K562 (cell line): ENCODE results near the gene SPATA31D1. TPM values are rescaled to one million over a fixed set of nuclear protein-coding genes. Genes with fewer than 3 reads are reported as not detected.

Experiments
- HMG20A ChIP-seq: fragments of 450-650 bp; formaldehyde crosslinking; conservative IDR thresholded peaks from 2 replicates; pipeline ENCODE4 v1.4.0; 2020; ENCODE audit warnings: mild to moderate bottlenecking, mixed read lengths
- NCOA2 ChIP-seq, 2 experiments: fragments of 450-650 bp; IDR thresholded peaks; 2 replicates each; pipeline ENCODE4 v1.6.1; 2018; ENCODE audit warnings: mild to moderate bottlenecking in 2 of 2, moderate library complexity in 1 of 2; ENCODE audit not compliant: partially characterized antibody in 2 of 2
- PHF21A ChIP-seq: fragments of 450-650 bp; IDR thresholded peaks from 2 replicates; pipeline ENCODE4 v1.6.1; 2017; ENCODE audit warnings: low read depth, borderline replicate concordance
- PHF8 ChIP-seq: fragments of 200-600 bp; sonication (generic); IDR thresholded peaks from 2 replicates; pipeline ENCODE4 v1.6.1; 2012; ENCODE audit warnings: mixed run types, mild to moderate bottlenecking, inconsistent platforms, low read length, moderate library complexity, borderline replicate concordance
- RCOR1 ChIP-seq, 2 experiments: IDR thresholded peaks; 2 replicates each; pipeline ENCODE4 v1.6.1; 2012; ENCODE audit warnings: low read depth in 2 of 2, low read length in 2 of 2, borderline replicate concordance in 1 of 2, improper control_type of control experiment in 1 of 2
- STAT6 ChIP-seq: sonication (generic); formaldehyde crosslinking; IDR thresholded peaks from 2 replicates; pipeline ENCODE4 v1.8.1; 2023; ENCODE audit warnings: mild to moderate bottlenecking, missing genetic modification reagents
- TBL1XR1 ChIP-seq, 2 experiments: IDR thresholded peaks; 2 replicates each; pipeline ENCODE4 v1.6.1; 2012; ENCODE audit warnings: improper control_type of control experiment in 2 of 2, low read length in 2 of 2, mild to moderate bottlenecking in 1 of 2
- THAP7 ChIP-seq: fragments of 250-450 bp; sonication (Bioruptor Pico); IDR thresholded peaks from 2 replicates; pipeline ENCODE4 v1.5.0; 2021
- ZNF668 ChIP-seq: fragments of 250-450 bp; sonication (Bioruptor Pico); IDR thresholded peaks from 2 replicates; pipeline ENCODE4 v1.8.0; 2022; ENCODE audit warnings: mild to moderate bottlenecking, inconsistent platforms
- polyA plus RNA-seq, 8 experiments: library from polyadenylated mRNA; depleted of rRNA in 4 of 8; stranded (reverse) in 5 of 8; unstranded in 3 of 8; fragments of >200 nt; fragmentation: Nextera tagmentation in 2 of 8; fragmentation: Illumina TruSeq in 1 of 8; extraction: Ambion mirVana in 2 of 8; extraction: Trizol in 1 of 8; gene quantifications; 2 replicates each; pipeline versions ENCODE4 v1.2.1 to v1.2.3, GENCODE V29; 2011 to 2014; ENCODE audit warnings: inconsistent platforms in 1 of 8, missing spikeins in 1 of 8
- total RNA-seq, 7 experiments: library from RNA; depleted of rRNA in 6 of 7; stranded (reverse); fragments of >200 nt in 6 of 7; fragmentation: Illumina TruSeq in 2 of 7; extraction: Trizol in 2 of 7; gene quantifications; 2 replicates each; pipeline versions ENCODE4 v1.2.1 to v1.2.3, GENCODE V29; 2011 to 2021; ENCODE audit warnings: low replicate concordance in 1 of 7

Gene SPATA31D1
- total and polyA plus RNA-seq, 9 of the 15 experiments (the other 6 are each of a cell fraction or from before 2014, with no cell fraction given): not detected

GRCh38 chr9:81980568-81980967 lies 8.0 kb upstream of the SPATA31D1 start (continued):
- TF ChIP-seq ZNF668 (CRISPR knock-in tag) (no peak), TBL1XR1 (IDR thresholded peaks at IDR 0.05; ENCODE audit: low read length in 2 of 2) (no peak), STAT6 (CRISPR knock-in tag) (no peak), PHF21A (no peak), THAP7 (CRISPR knock-in tag) (no peak), NCOA2 (IDR thresholded peaks at IDR 0.05; ENCODE audit: partially characterized antibody in 2 of 2) (no peak), PHF8 (no peak), RCOR1 (IDR thresholded peaks at IDR 0.05; ENCODE audit: borderline replicate concordance in 1 of 2, low read depth in 2 of 2, low read length in 2 of 2) (no peak), HMG20A (CRISPR knock-in tag) (no peak)
